ENCODE results near the gene GALNTL6.

The GALNTL6 gene

GRCh38 chr4:172157946-172158345 lies 344.7 kb downstream of the GALNTL6 start:
- H3K36me3 ChIP-seq, result no peaks in the 10 kb centered on the region
- TF ChIP-seq, protein P1, sequence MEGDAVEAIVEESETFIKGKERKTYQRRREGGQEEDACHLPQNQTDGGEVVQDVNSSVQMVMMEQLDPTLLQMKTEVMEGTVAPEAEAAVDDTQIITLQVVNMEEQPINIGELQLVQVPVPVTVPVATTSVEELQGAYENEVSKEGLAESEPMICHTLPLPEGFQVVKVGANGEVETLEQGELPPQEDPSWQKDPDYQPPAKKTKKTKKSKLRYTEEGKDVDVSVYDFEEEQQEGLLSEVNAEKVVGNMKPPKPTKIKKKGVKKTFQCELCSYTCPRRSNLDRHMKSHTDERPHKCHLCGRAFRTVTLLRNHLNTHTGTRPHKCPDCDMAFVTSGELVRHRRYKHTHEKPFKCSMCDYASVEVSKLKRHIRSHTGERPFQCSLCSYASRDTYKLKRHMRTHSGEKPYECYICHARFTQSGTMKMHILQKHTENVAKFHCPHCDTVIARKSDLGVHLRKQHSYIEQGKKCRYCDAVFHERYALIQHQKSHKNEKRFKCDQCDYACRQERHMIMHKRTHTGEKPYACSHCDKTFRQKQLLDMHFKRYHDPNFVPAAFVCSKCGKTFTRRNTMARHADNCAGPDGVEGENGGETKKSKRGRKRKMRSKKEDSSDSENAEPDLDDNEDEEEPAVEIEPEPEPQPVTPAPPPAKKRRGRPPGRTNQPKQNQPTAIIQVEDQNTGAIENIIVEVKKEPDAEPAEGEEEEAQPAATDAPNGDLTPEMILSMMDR (IDR thresholded peaks at IDR 0.05; ENCODE audit: low read depth, low read length), result no peak
- DNase-seq, result no peak
- no peaks in the 10 kb centered on the region for H3K4me1 ChIP-seq
- H3K4me3 ChIP-seq (ENCODE audit: low read depth, low read length), result no peak overlapping the region
- no peaks in the 10 kb centered on the region for H3K9me3 ChIP-seq
- no peaks in the 10 kb centered on the region for H3K27me3 ChIP-seq

GRCh38 chr4:172163215-172163614 lies 350.0 kb downstream of the GALNTL6 start:
- Histone ChIP-seq H3K9me3 (no peaks in the 10 kb centered on the region), H3K36me3 (no peaks in the 10 kb centered on the region), H3K4me3 (ENCODE audit: low read depth, low read length) (no peak overlapping the region), H3K27me3 (no peaks in the 10 kb centered on the region), H3K4me1 (no peaks in the 10 kb centered on the region)
- no peak for DNase-seq
- TF ChIP-seq, protein P1 (IDR thresholded peaks at IDR 0.05; ENCODE audit: low read depth, low read length), result no peak

- Histone ChIP-seq H3K4me3 (ENCODE audit: low read depth, low read length) (no peak overlapping the region), H3K27me3 (no peaks in the 10 kb centered on the region), H3K9me3 (no peaks in the 10 kb centered on the region), H3K36me3 (no peaks in the 10 kb centered on the region), H3K4me1 (no peaks in the 10 kb centered on the region)
- TF ChIP-seq, protein P1 (IDR thresholded peaks at IDR 0.05; ENCODE audit: low read depth, low read length), result no peak
- no peak for DNase-seq
Measured at GRCh38 chr4:172168888-172169287, 355.7 kb downstream of the GALNTL6 start.

DNA sequence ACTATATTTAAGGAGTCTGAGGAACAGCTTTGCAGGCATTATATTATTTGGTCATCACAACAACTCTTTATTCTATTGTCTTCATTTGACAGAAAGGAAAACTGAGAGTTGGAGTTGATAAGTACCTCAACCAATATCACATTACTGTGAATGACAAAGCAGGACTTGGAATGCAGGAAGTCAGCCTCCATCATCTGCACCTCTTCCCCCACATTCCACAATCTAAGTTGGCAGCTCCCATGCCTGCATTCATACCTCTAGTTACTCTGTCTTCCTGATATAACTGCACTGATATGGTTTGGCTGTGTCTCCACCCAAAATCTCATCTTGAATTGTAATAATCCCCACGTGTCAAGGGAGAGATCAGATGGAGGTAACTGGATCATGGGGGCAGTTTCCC lies 356.7 kb downstream of the GALNTL6 start:
- Histone ChIP-seq H3K4me3 (ENCODE audit: low read depth, low read length) (no peak overlapping the region), H3K4me1 (no peaks in the 10 kb centered on the region)
- no peak for DNase-seq

DNA sequence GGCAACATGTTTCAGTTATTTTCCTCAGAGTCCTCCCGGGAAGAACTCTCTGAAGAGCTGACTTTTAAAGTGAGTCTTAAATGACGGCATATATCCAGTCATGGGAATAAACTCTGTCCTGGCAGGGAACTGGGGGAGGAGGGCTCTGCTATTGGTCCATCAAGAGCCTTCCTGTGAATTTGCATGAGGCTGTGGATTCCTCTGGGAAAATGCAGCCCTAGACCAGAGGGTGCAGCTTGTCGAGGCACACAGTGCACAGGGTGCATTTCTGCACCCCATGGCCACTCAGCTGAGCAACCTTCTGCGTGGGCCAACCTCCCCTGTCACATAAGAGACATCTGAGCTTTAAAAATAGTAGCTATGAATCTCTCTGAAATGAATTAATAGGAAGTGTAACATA lies 360.0 kb downstream of the GALNTL6 start:
- no peaks in the 10 kb centered on the region for H3K4me1 ChIP-seq
- TF ChIP-seq, protein P1 (IDR thresholded peaks at IDR 0.05; ENCODE audit: low read depth, low read length), result no peak

More for the DNA sequence above, 356.7 kb downstream of the GALNTL6 start:
- TF ChIP-seq, protein P1 (IDR thresholded peaks at IDR 0.05; ENCODE audit: low read depth, low read length), result no peak
- Histone ChIP-seq H3K27me3 (no peaks in the 10 kb centered on the region), H3K9me3 (no peaks in the 10 kb centered on the region), H3K36me3 (no peaks in the 10 kb centered on the region)

DNA sequence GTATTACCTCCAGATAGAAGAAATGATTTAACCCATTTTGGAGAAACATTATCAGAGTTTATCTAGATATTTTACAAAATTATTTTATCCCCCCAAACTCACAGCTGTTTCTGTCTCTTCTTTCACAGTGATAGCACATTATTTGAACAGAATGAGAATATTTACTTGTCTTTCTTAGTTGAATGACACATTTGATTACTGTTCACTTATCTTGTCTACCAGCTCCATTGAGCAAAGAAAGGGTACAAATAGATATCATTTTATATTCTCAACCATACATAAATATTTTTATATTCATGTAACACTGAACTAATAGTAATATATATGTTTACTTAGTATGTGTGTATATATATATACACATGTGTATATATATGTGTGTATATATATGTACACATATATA lies 364.2 kb downstream of the GALNTL6 start:
- no peaks in the 10 kb centered on the region for H3K4me1 ChIP-seq
- H3K4me3 ChIP-seq (ENCODE audit: low read depth, low read length), result no peak overlapping the region
- no peak for DNase-seq
- TF ChIP-seq, protein P1 (IDR thresholded peaks at IDR 0.05; ENCODE audit: low read depth, low read length), result no peak
- no peaks in the 10 kb centered on the region for H3K9me3 ChIP-seq
- no peaks in the 10 kb centered on the region for H3K36me3 ChIP-seq
- no peaks in the 10 kb centered on the region for H3K27me3 ChIP-seq

More for the DNA sequence above, 360.0 kb downstream of the GALNTL6 start:
- no peak for DNase-seq
- Histone ChIP-seq H3K4me3 (ENCODE audit: low read depth, low read length) (no peak overlapping the region), H3K27me3 (no peaks in the 10 kb centered on the region), H3K9me3 (no peaks in the 10 kb centered on the region), H3K36me3 (no peaks in the 10 kb centered on the region)

Measured in BE2C (cell line).